GDM1 (cell line): ENCODE data around the gene IRF8.
"Not testable (repeated sequence)": the region's sequence is repeated elsewhere in the genome, so short reads cannot be mapped to it uniquely, and the experiment has no call there.

ENCODE experiments used
- DNase-seq: peaks from one replicate; lab custom pipeline; 2025; lab: John Stamatoyannopoulos, UW

Gene IRF8

GRCh38 chr16:85935391-85935973 lies 36.5 kb downstream of the IRF8 start:
- no peak for DNase-seq

GRCh38 chr16:85935974-85936760 lies 37.2 kb downstream of the IRF8 start:
- DNase-seq, result no peak

GRCh38 chr16:85936816-85937215 lies 37.9 kb downstream of the IRF8 start:
- no peak for DNase-seq

GRCh38 chr16:85940214-85940613 lies 41.3 kb downstream of the IRF8 start:
- DNase-seq, result no peak

- no peak for DNase-seq
Measured at GRCh38 chr16:85941863-85942644, 43.1 kb downstream of the IRF8 start.

GRCh38 chr16:85942659-85943058 lies 43.7 kb downstream of the IRF8 start:
- not testable (repeated sequence) for DNase-seq

- no peak for DNase-seq
Measured at GRCh38 chr16:85943711-85944110, 44.7 kb downstream of the IRF8 start.

- no peak for DNase-seq
Measured at GRCh38 chr16:85944572-85945423, 45.8 kb downstream of the IRF8 start.

- no peak for DNase-seq
Measured at GRCh38 chr16:85945424-85945751, 46.4 kb downstream of the IRF8 start.

GRCh38 chr16:85946541-85947124 lies 47.7 kb downstream of the IRF8 start:
- no peak for DNase-seq

- DNase-seq, result no peak
Measured at GRCh38 chr16:85947230-85948137, 48.5 kb downstream of the IRF8 start.

- no peak for DNase-seq
Measured at GRCh38 chr16:85948138-85948509, 49.2 kb downstream of the IRF8 start.

- no peak for DNase-seq
Measured at GRCh38 chr16:85948616-85949265, 49.8 kb downstream of the IRF8 start.

GRCh38 chr16:85950136-85950918 lies 51.4 kb downstream of the IRF8 start:
- DNase-seq, result no peak

GRCh38 chr16:85952197-85952596 lies 53.2 kb downstream of the IRF8 start:
- DNase-seq, result no peak

GRCh38 chr16:85952811-85953210 lies 53.8 kb downstream of the IRF8 start:
- DNase-seq, result no peak

- no peak for DNase-seq
Measured at GRCh38 chr16:85954927-85955519, 56.1 kb downstream of the IRF8 start.

- DNase-seq, result no peak
Measured at GRCh38 chr16:85955566-85955965, 56.6 kb downstream of the IRF8 start.

GRCh38 chr16:85956426-85956825 lies 57.5 kb downstream of the IRF8 start:
- DNase-seq, result no peak
